Prostate gland (tissue), 2 donors: Measurements from ENCODE around the gene FAM32A. TPM values are rescaled to one million over a fixed set of nuclear protein-coding genes. Genes with fewer than 3 reads are reported as not detected.

Experiments
- DNase-seq: peaks from one replicate; pipeline ENCODE4 v3.0.0-alpha.2; 2019; ENCODE audit warnings: low spot score
- H3K27ac ChIP-seq, 2 donors: fragments of 200-600 bp; sonication (generic); 2 replicates each; pipeline ENCODE4 v1.5.1; 2017 to 2019
- H3K27me3 ChIP-seq: fragments of 200-600 bp; sonication (generic); replicated peaks from 2 replicates; pipeline ENCODE4 v1.5.1; 2019; ENCODE audit not compliant: insufficient read depth
- H3K36me3 ChIP-seq, 2 donors: fragments of 200-600 bp; sonication (generic); 1 replicate in 1 of 2; 2 replicates in 1 of 2; pipeline versions ENCODE4 v1.5.1 to v1.8.1; 2017 to 2019
- H3K4me1 ChIP-seq: fragments of 200-600 bp; sonication (generic); replicated peaks from 2 replicates; pipeline ENCODE4 v1.5.1; 2019
- H3K4me3 ChIP-seq, 2 donors: fragments of 200-600 bp; sonication (generic); 2 replicates each; pipeline ENCODE4 v1.5.1; 2017 to 2019
- H3K9me3 ChIP-seq: fragments of 200-600 bp; sonication (generic); 2 replicates; pipeline ENCODE4 v1.5.1; 2017
- POLR2A ChIP-seq: fragments of 450-650 bp; IDR thresholded peaks from one replicate; pipeline ENCODE4 v1.6.1; 2016; ENCODE audit warnings: antibody characterized with exemption, mild to moderate bottlenecking
- POLR2AphosphoS5 ChIP-seq: sonication (generic); formaldehyde crosslinking; IDR thresholded peaks from one replicate; pipeline ENCODE4 v1.6.1; 2017; ENCODE audit warnings: antibody characterized with exemption
- WGBS: methylation state at CpG from one replicate; pipeline ENCODE4 v1.1.5; 2018; 5-methylcytosine and 5-hydroxymethylcytosine counted together
- intact Hi-C: fragments of 100-400 bp; cut with DNase I; formaldehyde crosslinking; loops from one replicate; pipeline ENCODE4 v1.14.2; 2022
- total RNA-seq, 2 donors: library from RNA; depleted of rRNA; stranded (reverse); fragments of >200 nt; gene quantifications; one replicate each; pipeline ENCODE4 v1.1.0, GENCODE V29; 2016
- TF ChIP-seq, protein P1 (sequence below), 4 experiments: fragments of 200-600 bp in 2 of 4; fragments of 450-650 bp in 2 of 4; sonication (generic) in 2 of 4; IDR thresholded peaks; 1 replicate in 3 of 4; 2 replicates in 1 of 4; pipeline ENCODE4 v1.5.1; 2016 to 2019; ENCODE audit warnings: antibody characterized with exemption in 4 of 4, mild to moderate bottlenecking in 2 of 4, moderate library complexity in 2 of 4

FAM32A gene
- total RNA-seq, 2 donors from 2014 or later, result 98.1 to 103 TPM

DNA sequence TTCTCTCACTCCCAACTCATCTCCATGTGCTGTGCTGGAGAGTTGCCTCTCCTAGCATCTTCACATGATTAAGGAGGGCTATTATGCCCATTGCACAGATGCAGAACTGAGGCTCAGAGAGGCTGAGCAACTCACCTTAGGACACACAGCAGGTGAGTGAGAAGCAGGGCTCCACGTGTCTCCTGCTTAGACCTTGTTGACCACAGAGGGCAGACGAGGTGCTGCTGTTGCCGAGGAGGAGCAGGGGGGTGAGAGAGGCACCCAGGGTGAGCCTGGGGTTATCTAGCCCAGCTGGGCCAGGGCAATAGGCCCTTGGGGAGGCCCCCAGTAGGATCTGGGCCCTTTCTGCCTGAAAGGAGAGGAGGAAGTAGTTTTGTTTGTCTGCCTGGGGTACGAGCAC lies 44.2 kb upstream of the FAM32A start:
- DNase-seq, result no peak
- no peak overlapping the region for H3K27ac ChIP-seq
- TF ChIP-seq POLR2AphosphoS5 (no peak), POLR2A (no peak)
- TF ChIP-seq, protein P1, sequence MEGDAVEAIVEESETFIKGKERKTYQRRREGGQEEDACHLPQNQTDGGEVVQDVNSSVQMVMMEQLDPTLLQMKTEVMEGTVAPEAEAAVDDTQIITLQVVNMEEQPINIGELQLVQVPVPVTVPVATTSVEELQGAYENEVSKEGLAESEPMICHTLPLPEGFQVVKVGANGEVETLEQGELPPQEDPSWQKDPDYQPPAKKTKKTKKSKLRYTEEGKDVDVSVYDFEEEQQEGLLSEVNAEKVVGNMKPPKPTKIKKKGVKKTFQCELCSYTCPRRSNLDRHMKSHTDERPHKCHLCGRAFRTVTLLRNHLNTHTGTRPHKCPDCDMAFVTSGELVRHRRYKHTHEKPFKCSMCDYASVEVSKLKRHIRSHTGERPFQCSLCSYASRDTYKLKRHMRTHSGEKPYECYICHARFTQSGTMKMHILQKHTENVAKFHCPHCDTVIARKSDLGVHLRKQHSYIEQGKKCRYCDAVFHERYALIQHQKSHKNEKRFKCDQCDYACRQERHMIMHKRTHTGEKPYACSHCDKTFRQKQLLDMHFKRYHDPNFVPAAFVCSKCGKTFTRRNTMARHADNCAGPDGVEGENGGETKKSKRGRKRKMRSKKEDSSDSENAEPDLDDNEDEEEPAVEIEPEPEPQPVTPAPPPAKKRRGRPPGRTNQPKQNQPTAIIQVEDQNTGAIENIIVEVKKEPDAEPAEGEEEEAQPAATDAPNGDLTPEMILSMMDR (IDR thresholded peaks at IDR 0.05), result no peak

GRCh38 chr19:16142032-16142580 lies 43.1 kb upstream of the FAM32A start:
- 83% methylated on average over 9 of the region's 9 CpGs for WGBS
- intact Hi-C loops, result no loop called here
- no peak overlapping the region for H3K27ac ChIP-seq
- no peaks in the 10 kb centered on the region for H3K4me1 ChIP-seq
- no peaks in the 10 kb centered on the region for H3K9me3 ChIP-seq
- no peaks in the 10 kb centered on the region for H3K27me3 ChIP-seq
- no peak overlapping the region for H3K4me3 ChIP-seq
- TF ChIP-seq, protein P1 (IDR thresholded peaks at IDR 0.05), result no peak
- TF ChIP-seq POLR2AphosphoS5, result no peak
- no peak for TF ChIP-seq POLR2A
- DNase-seq, result no peak
- no peaks in the 10 kb centered on the region for H3K36me3 ChIP-seq

More for the DNA sequence above, 44.2 kb upstream of the FAM32A start:
- Histone ChIP-seq H3K4me3 (no peak overlapping the region), H3K27me3 (no peaks in the 10 kb centered on the region), H3K4me1 (no peaks in the 10 kb centered on the region), H3K9me3 (no peaks in the 10 kb centered on the region), H3K36me3 (no peaks in the 10 kb centered on the region)
- intact Hi-C loops, result no loop called here
- 61% methylated on average over 4 of the region's 4 CpGs for WGBS

GRCh38 chr19:16143399-16144215 lies 41.6 kb upstream of the FAM32A start, which contains the start of gene HSH2D:
Gene HSH2D, plus strand, starts transcription at chr19:16143685. Its CDS starts 5,066 bp downstream, at chr19:16148751.
- no peaks in the 10 kb centered on the region for H3K9me3 ChIP-seq
- H3K27me3 ChIP-seq, result no peaks in the 10 kb centered on the region
- 34% methylated on average over 13 of the region's 13 CpGs for WGBS
- peak within 1 kb of the TSS; percentile 20 to 32 for H3K4me3 ChIP-seq
- intact Hi-C loops, result no loop called here
- peak; percentile 71 for DNase-seq
- TF ChIP-seq POLR2A, result peak; percentile 26
- TF ChIP-seq, protein P1 (IDR thresholded peaks at IDR 0.05), result no peak
- peak; percentile 61 for TF ChIP-seq POLR2AphosphoS5
- no peaks in the 10 kb centered on the region for H3K4me1 ChIP-seq
- peak within 1 kb of the TSS; percentile 56 to 64 for H3K27ac ChIP-seq
- H3K36me3 ChIP-seq, result no peaks in the 10 kb centered on the region

DNA sequence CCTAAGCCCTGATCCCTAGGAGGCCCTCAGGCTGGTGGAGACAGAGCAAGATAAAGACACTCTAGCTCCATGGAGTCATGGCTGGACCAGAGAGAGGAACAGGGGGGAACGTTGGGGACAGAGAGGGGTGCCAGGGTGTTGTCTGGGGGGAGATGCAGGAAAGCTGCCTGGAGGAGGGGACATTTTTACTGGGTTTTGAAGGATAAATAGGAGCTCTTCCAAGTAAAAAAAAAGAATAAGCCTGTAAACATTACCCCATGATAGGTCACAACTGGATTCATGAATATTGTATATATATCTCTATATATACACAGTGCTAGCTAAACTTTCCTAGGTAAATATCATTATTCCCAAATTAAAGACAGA lies 41.0 kb upstream of the FAM32A start:
- Histone ChIP-seq H3K4me1 (no peaks in the 10 kb centered on the region), H3K27ac (peak overlapping the region in 1 of 2 donors; percentile 56), H3K9me3 (no peaks in the 10 kb centered on the region), H3K4me3 (peak overlapping the region in 1 of 2 donors; percentile 32), H3K36me3 (no peaks in the 10 kb centered on the region), H3K27me3 (no peaks in the 10 kb centered on the region)
- TF ChIP-seq POLR2A (no peak), POLR2AphosphoS5 (no peak)
- TF ChIP-seq, protein P1 (IDR thresholded peaks at IDR 0.05), result no peak
- DNase-seq, result no peak
- intact Hi-C loops, result no loop called here
- 85% methylated on average over 1 of the region's 1 CpG for WGBS

GRCh38 chr19:16146112-16146511 lies 39.1 kb upstream of the FAM32A start:
- no peak overlapping the region for H3K27ac ChIP-seq
- no peaks in the 10 kb centered on the region for H3K4me1 ChIP-seq
- DNase-seq, result no peak
- 78% methylated on average over 5 of the region's 5 CpGs for WGBS
- no peaks in the 10 kb centered on the region for H3K27me3 ChIP-seq
- no peaks in the 10 kb centered on the region for H3K36me3 ChIP-seq
- H3K4me3 ChIP-seq, result no peak overlapping the region
- intact Hi-C loops, result no loop called here
- TF ChIP-seq POLR2A (no peak), POLR2AphosphoS5 (no peak)
- TF ChIP-seq, protein P1 (IDR thresholded peaks at IDR 0.05), result no peak
- no peaks in the 10 kb centered on the region for H3K9me3 ChIP-seq
